Upper lobe of left lung (tissue), 6 donors: ENCODE results near the gene ADAM15. TPM values are rescaled to one million over a fixed set of nuclear protein-coding genes. Genes with fewer than 3 reads are reported as not detected.

Source experiments
- ATAC-seq, 2 donors: fragments of 200-7000 bp; cut with Tn5 transposase; one replicate each; pipeline ENCODE4 v1.9.1; 2022; ENCODE audit warnings: mild to moderate bottlenecking in 2 of 2, moderate library complexity in 2 of 2; ENCODE audit not compliant: low FRiP score in 2 of 2
- DNase-seq, 2 donors: peaks; one replicate each; pipeline ENCODE4 v3.0.0-alpha.2; 2019 to 2020
- H3K27ac ChIP-seq, 4 donors: fragments of 200-600 bp; sonication (generic); one replicate each; pipeline ENCODE4 v1.5.1; 2016 to 2019
- H3K27me3 ChIP-seq, 4 donors: fragments of 200-600 bp; sonication (generic); one replicate each; pipeline ENCODE4 v1.5.1; 2017 to 2019
- H3K36me3 ChIP-seq, 4 donors: fragments of 200-600 bp; sonication (generic); one replicate each; pipeline ENCODE4 v1.5.1; 2016 to 2019
- H3K4me1 ChIP-seq, 4 donors: fragments of 200-600 bp; sonication (generic); one replicate each; pipeline ENCODE4 v1.5.1; 2018 to 2019
- H3K4me3 ChIP-seq, 4 donors: fragments of 200-600 bp; sonication (generic); one replicate each; pipeline ENCODE4 v1.5.1; 2017 to 2019; ENCODE audit warnings: mild to moderate bottlenecking in 2 of 4, moderate library complexity in 1 of 4
- H3K9me3 ChIP-seq, 4 donors: fragments of 200-600 bp; sonication (generic); one replicate each; pipeline ENCODE4 v1.5.1; 2018 to 2019
- CTCF ChIP-seq, 6 experiments: fragments of 450-650 bp in 4 of 6; fragments of 200-600 bp in 2 of 6; sonication (generic) in 2 of 6; IDR thresholded peaks; one replicate each; pipeline ENCODE4 v1.5.1; 2016 to 2019; ENCODE audit warnings: antibody characterized with exemption in 6 of 6
- EP300 ChIP-seq, 4 donors: sonication (generic); formaldehyde crosslinking; IDR thresholded peaks; one replicate each; pipeline ENCODE4 v1.5.1; 2017; ENCODE audit warnings: antibody characterized with exemption in 4 of 4, control low read depth in 2 of 4
- POLR2A ChIP-seq, 4 donors: fragments of 450-650 bp; IDR thresholded peaks; one replicate each; pipeline ENCODE4 v1.5.1; 2016 to 2017; ENCODE audit warnings: antibody characterized with exemption in 4 of 4, mild to moderate bottlenecking in 2 of 4
- POLR2AphosphoS5 ChIP-seq, 2 donors: sonication (generic); formaldehyde crosslinking; IDR thresholded peaks; one replicate each; pipeline ENCODE4 v1.5.1; 2017; ENCODE audit warnings: antibody characterized with exemption in 2 of 2
- WGBS, 2 donors: methylation state at CpG; one replicate each; pipeline ENCODE4 v1.1.5; 2017 to 2018; 5-methylcytosine and 5-hydroxymethylcytosine counted together
- total RNA-seq, 6 donors: library from RNA; depleted of rRNA in 4 of 6; stranded (reverse); fragments of >200 nt in 4 of 6; gene quantifications; one replicate each; pipeline versions ENCODE4 v1.1.0 to v1.2.1, GENCODE V29; 2016 to 2021
- donor health status: DM: no; HTN: no; CAD: no; lungs with moderate emphysema.
- donor health status: DM: no; HTN: yes; CAD: no; lungs with severe emphysema.

ADAM15 gene
- total RNA-seq, 6 donors from 2014 or later = 52.1 to 246 (median 106) TPM

GRCh38 chr1:155064111-155064831 is 13.2 kb downstream of the ADAM15 start:
- peaks cover 0 to 33% (median 20%) of the 10 kb centered on the region in 4 donors for H3K36me3 ChIP-seq
- TF ChIP-seq EP300 (IDR thresholded peaks at IDR 0.05) (no peak), POLR2A (IDR thresholded peaks at IDR 0.05) (no peak), CTCF (IDR thresholded peaks at IDR 0.05) (no peak), POLR2AphosphoS5 (IDR thresholded peaks at IDR 0.05) (no peak)
- peak overlapping the region; percentile 71 to 91 (median 84) for H3K27ac ChIP-seq
- no peaks in the 10 kb centered on the region for H3K27me3 ChIP-seq
- 14 to 16% methylated on average over 11 of the region's 14 CpGs for WGBS, 2 donors
- no peak for DNase-seq
- peaks cover 24 to 36% (median 32%) of the 10 kb centered on the region in 4 donors for H3K4me1 ChIP-seq
- H3K4me3 ChIP-seq = peak overlapping the region; percentile 73 to 83 (median 78)
- H3K9me3 ChIP-seq = no peaks in the 10 kb centered on the region
- peak in 1 of 2 donors; percentile 40 for ATAC-seq

- no peak overlapping the region for H3K4me3 ChIP-seq
- 70 to 80% methylated on average over 5 of the region's 5 CpGs for WGBS, 2 donors
- H3K36me3 ChIP-seq = peaks cover 0 to 26% (median 17%) of the 10 kb centered on the region in 4 donors
- ATAC-seq (no peak), DNase-seq (no peak)
- H3K9me3 ChIP-seq = no peaks in the 10 kb centered on the region
- no peak overlapping the region for H3K27ac ChIP-seq
- peaks cover 24 to 42% (median 32%) of the 10 kb centered on the region in 4 donors for H3K4me1 ChIP-seq
- TF ChIP-seq EP300 (IDR thresholded peaks at IDR 0.05) (no peak), POLR2AphosphoS5 (IDR thresholded peaks at IDR 0.05) (no peak), POLR2A (IDR thresholded peaks at IDR 0.05) (no peak), CTCF (IDR thresholded peaks at IDR 0.05) (no peak)
- no peaks in the 10 kb centered on the region for H3K27me3 ChIP-seq
Measured at GRCh38 chr1:155064832-155065429, 13.8 kb downstream of the ADAM15 start.

- DNase-seq (no peak), ATAC-seq (no peak)
- 87 to 91% methylated on average over 3 to 8 of the region's 8 CpGs for WGBS, 2 donors
- TF ChIP-seq EP300 (IDR thresholded peaks at IDR 0.05) (no peak), CTCF (IDR thresholded peaks at IDR 0.05) (no peak), POLR2A (IDR thresholded peaks at IDR 0.05) (no peak), POLR2AphosphoS5 (IDR thresholded peaks at IDR 0.05) (no peak)
- H3K27ac ChIP-seq = no peak overlapping the region
- no peak overlapping the region for H3K4me3 ChIP-seq
- H3K27me3 ChIP-seq = no peaks in the 10 kb centered on the region
- peaks cover 32 to 52% (median 41%) of the 10 kb centered on the region in 4 donors for H3K4me1 ChIP-seq
- no peaks in the 10 kb centered on the region for H3K9me3 ChIP-seq
- H3K36me3 ChIP-seq = peaks cover 0 to 10% (median 4%) of the 10 kb centered on the region in 4 donors
Measured at GRCh38 chr1:155066777-155067176, 15.7 kb downstream of the ADAM15 start.

GRCh38 chr1:155068599-155068998 is 17.5 kb downstream of the ADAM15 start:
- WGBS, 2 donors = 94 to 98% methylated on average over 3 of the region's 3 CpGs
- no peaks in the 10 kb centered on the region for H3K9me3 ChIP-seq

More at GRCh38 chr1:155068599-155068998, 17.5 kb downstream of the ADAM15 start:
- DNase-seq (no peak), ATAC-seq (no peak)
- Histone ChIP-seq H3K4me3 (no peak overlapping the region), H3K27ac (no peak overlapping the region), H3K27me3 (no peaks in the 10 kb centered on the region), H3K4me1 (peaks cover 15 to 35% (median 25%) of the 10 kb centered on the region in 4 donors), H3K36me3 (peaks cover 0 to 3% (median 2%) of the 10 kb centered on the region in 4 donors)
- no peak for TF ChIP-seq POLR2A (IDR thresholded peaks at IDR 0.05)
- no peak for TF ChIP-seq CTCF (IDR thresholded peaks at IDR 0.05)
- TF ChIP-seq EP300 (IDR thresholded peaks at IDR 0.05) = no peak
- no peak for TF ChIP-seq POLR2AphosphoS5 (IDR thresholded peaks at IDR 0.05)
